ENCODE measurements around the gene IP6K1.
"Not testable (repeated sequence)": the region's sequence is repeated elsewhere in the genome, so short reads cannot be mapped to it uniquely, and the experiment has no call there.

Gene IP6K1

GRCh38 chr3:49757197-49757596 lies 29.1 kb downstream of the IP6K1 start:
- no peak for DNase-seq (ENCODE audit: low read depth)
- no peak overlapping the region for H3K4me3 ChIP-seq (ENCODE audit: low read depth, low read length)
- no peak for TF ChIP-seq CTCF (conservative IDR thresholded peaks at IDR 0.05; ENCODE audit: low read depth, low read length)

GRCh38 chr3:49756036-49756435 lies 30.3 kb downstream of the IP6K1 start:
- H3K4me3 ChIP-seq (ENCODE audit: low read depth, low read length) = no peak overlapping the region
- TF ChIP-seq CTCF (conservative IDR thresholded peaks at IDR 0.05; ENCODE audit: low read depth, low read length) = no peak
- no peak for DNase-seq (ENCODE audit: low read depth)

GRCh38 chr3:49754536-49754935 lies 31.8 kb downstream of the IP6K1 start:
- no peak for DNase-seq (ENCODE audit: low read depth)
- no peak overlapping the region for H3K4me3 ChIP-seq (ENCODE audit: low read depth, low read length)
- no peak for TF ChIP-seq CTCF (conservative IDR thresholded peaks at IDR 0.05; ENCODE audit: low read depth, low read length)

GRCh38 chr3:49751501-49751900 lies 34.8 kb downstream of the IP6K1 start:
- no peak for DNase-seq (ENCODE audit: low read depth)
- no peak for TF ChIP-seq CTCF (conservative IDR thresholded peaks at IDR 0.05; ENCODE audit: low read depth, low read length)
- H3K4me3 ChIP-seq (ENCODE audit: low read depth, low read length) = no peak overlapping the region

GRCh38 chr3:49750056-49750455 lies 36.3 kb downstream of the IP6K1 start:
- DNase-seq (ENCODE audit: low read depth) = no peak
- no peak overlapping the region for H3K4me3 ChIP-seq (ENCODE audit: low read depth, low read length)
- no peak for TF ChIP-seq CTCF (conservative IDR thresholded peaks at IDR 0.05; ENCODE audit: low read depth, low read length)

GRCh38 chr3:49748874-49749273 lies 37.5 kb downstream of the IP6K1 start:
- not testable (repeated sequence) for H3K4me3 ChIP-seq (ENCODE audit: low read depth, low read length); DNase-seq (ENCODE audit: low read depth)

- no peak overlapping the region for H3K4me3 ChIP-seq (ENCODE audit: low read depth, low read length)
- DNase-seq (ENCODE audit: low read depth) = peak; percentile 82
- TF ChIP-seq CTCF (conservative IDR thresholded peaks at IDR 0.05; ENCODE audit: low read depth, low read length) = no peak
Measured at GRCh38 chr3:49747792-49748480, 38.4 kb downstream of the IP6K1 start.
